HepG2 (cell line): ENCODE measurements around the gene SETD1A. TPM values are rescaled to one million over a fixed set of nuclear protein-coding genes. Genes with fewer than 3 reads are reported as not detected.

Experiments used
- AGO1 ChIP-seq: fragments of 200-400 bp; formaldehyde crosslinking; IDR thresholded peaks from 2 replicates; pipeline ENCODE4 v1.6.1; 2017; ENCODE audit warnings: mild to moderate bottlenecking, low read depth, low read length, moderate library complexity; ENCODE audit not compliant: poor library complexity, severe bottlenecking
- CBFB ChIP-seq: sonication (generic); formaldehyde crosslinking; IDR thresholded peaks from 2 replicates; pipeline ENCODE4 v1.4.0; 2020; ENCODE audit warnings: missing genetic modification reagents
- CBX5 ChIP-seq: sonication (generic); formaldehyde crosslinking; IDR thresholded peaks from 2 replicates; pipeline ENCODE4 v1.4.0; 2020; ENCODE audit warnings: missing genetic modification reagents, borderline replicate concordance
- DPF2 ChIP-seq: sonication (generic); formaldehyde crosslinking; IDR thresholded peaks from 2 replicates; pipeline ENCODE4 v1.4.0; 2020; ENCODE audit warnings: mild to moderate bottlenecking, low read depth, missing genetic modification reagents, borderline replicate concordance
- ELF3 ChIP-seq: IDR thresholded peaks from 2 replicates; pipeline ENCODE4 v1.6.1; 2016; ENCODE audit warnings: missing genetic modification reagents, missing compliant biosample characterization
- ETV5 ChIP-seq: IDR thresholded peaks from 2 replicates; pipeline ENCODE4 v1.6.1; 2018; ENCODE audit warnings: missing biosample characterization, missing genetic modification reagents, inconsistent platforms, borderline replicate concordance
- GZF1 ChIP-seq: sonication (generic); formaldehyde crosslinking; IDR thresholded peaks from 2 replicates; pipeline ENCODE4 v1.5.1; 2020; ENCODE audit warnings: mild to moderate bottlenecking, missing genetic modification reagents
- IRF2 ChIP-seq: IDR thresholded peaks from 2 replicates; pipeline ENCODE4 v1.6.1; 2018; ENCODE audit warnings: missing genetic modification reagents, missing compliant biosample characterization
- MEF2D ChIP-seq: sonication (generic); formaldehyde crosslinking; IDR thresholded peaks from 2 replicates; pipeline ENCODE4 v1.5.1; 2020; ENCODE audit warnings: mild to moderate bottlenecking, missing genetic modification reagents
- MIER3 ChIP-seq: IDR thresholded peaks from 2 replicates; pipeline ENCODE4 v1.6.1; 2016; ENCODE audit warnings: missing compliant biosample characterization, borderline replicate concordance
- NFYC ChIP-seq: IDR thresholded peaks from 2 replicates; pipeline ENCODE4 v1.6.1; 2016; ENCODE audit warnings: missing genetic modification reagents, missing compliant biosample characterization
- SRSF4 ChIP-seq: fragments of 200-400 bp; formaldehyde crosslinking; IDR thresholded peaks from one replicate; pipeline ENCODE4 v1.6.1; 2018; ENCODE audit warnings: mild to moderate bottlenecking, low read depth, low read length, moderate library complexity; ENCODE audit not compliant: poor library complexity, severe bottlenecking
- ZNF160 ChIP-seq: sonication (generic); formaldehyde crosslinking; IDR thresholded peaks from 2 replicates; pipeline ENCODE4 v1.8.0; 2022; ENCODE audit warnings: mild to moderate bottlenecking, inconsistent platforms, missing genetic modification reagents
- polyA plus RNA-seq, 8 experiments: library from polyadenylated mRNA; depleted of rRNA in 3 of 8; stranded (reverse) in 7 of 8; unstranded in 1 of 8; fragments of >200 nt; fragmentation: Illumina TruSeq in 4 of 8; extraction: Trizol in 4 of 8; gene quantifications; 2 replicates each; pipeline versions ENCODE4 v1.2.1 to v1.2.3, GENCODE V29; 2011 to 2016; ENCODE audit warnings: low read depth in 4 of 8, missing spikeins in 1 of 8, mixed read lengths in 1 of 8; ENCODE audit not compliant: insufficient read depth in 1 of 8
- total RNA-seq, 5 experiments: library from RNA; depleted of rRNA; stranded (reverse); fragments of >200 nt; fragmentation: Illumina TruSeq; extraction: Trizol; gene quantifications; 2 replicates each; pipeline ENCODE4 v1.2.3, GENCODE V29; 2016; ENCODE audit warnings: low read depth in 1 of 5
- TF ChIP-seq, protein P1 (sequence below): sonication (generic); formaldehyde crosslinking; IDR thresholded peaks from 2 replicates; pipeline ENCODE4 v1.5.0; 2020; ENCODE audit warnings: mild to moderate bottlenecking, missing genetic modification reagents
- TF ChIP-seq, protein P2 (sequence below): sonication (generic); formaldehyde crosslinking; IDR thresholded peaks from 2 replicates; pipeline ENCODE4 v1.4.0; 2020; ENCODE audit warnings: missing genetic modification reagents
- TF ChIP-seq, protein P3 (sequence below): sonication (generic); formaldehyde crosslinking; IDR thresholded peaks from one replicate; pipeline ENCODE4 v1.5.1; 2020; ENCODE audit warnings: mild to moderate bottlenecking, missing genetic modification reagents; ENCODE audit errors: not compliant biosample characterization
- TF ChIP-seq, protein P4 (sequence below): sonication (generic); formaldehyde crosslinking; IDR thresholded peaks from 2 replicates; pipeline ENCODE4 v1.4.0; 2020; ENCODE audit warnings: missing genetic modification reagents

Gene SETD1A
- total and polyA plus RNA-seq, 2 of the 13 experiments (the other 11 are each of a cell fraction or from before 2014, with no cell fraction given) = 3.8 to 5.6 TPM

DNA sequence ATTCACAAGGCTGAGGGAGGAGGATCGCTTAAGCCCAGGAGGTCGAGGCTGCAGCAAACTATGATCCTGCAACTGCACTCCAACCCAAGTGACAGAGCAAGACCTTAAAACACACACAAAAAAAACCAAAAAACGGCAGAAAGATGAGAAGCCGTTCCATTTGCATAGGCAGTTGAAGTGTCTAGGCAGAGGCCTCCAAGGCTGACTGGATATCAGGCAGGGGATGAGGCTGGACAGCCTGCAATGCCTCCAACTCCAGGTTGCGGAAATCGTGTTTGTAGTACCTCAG lies 36.2 kb upstream of the SETD1A start (continued):
- TF ChIP-seq, protein P1, sequence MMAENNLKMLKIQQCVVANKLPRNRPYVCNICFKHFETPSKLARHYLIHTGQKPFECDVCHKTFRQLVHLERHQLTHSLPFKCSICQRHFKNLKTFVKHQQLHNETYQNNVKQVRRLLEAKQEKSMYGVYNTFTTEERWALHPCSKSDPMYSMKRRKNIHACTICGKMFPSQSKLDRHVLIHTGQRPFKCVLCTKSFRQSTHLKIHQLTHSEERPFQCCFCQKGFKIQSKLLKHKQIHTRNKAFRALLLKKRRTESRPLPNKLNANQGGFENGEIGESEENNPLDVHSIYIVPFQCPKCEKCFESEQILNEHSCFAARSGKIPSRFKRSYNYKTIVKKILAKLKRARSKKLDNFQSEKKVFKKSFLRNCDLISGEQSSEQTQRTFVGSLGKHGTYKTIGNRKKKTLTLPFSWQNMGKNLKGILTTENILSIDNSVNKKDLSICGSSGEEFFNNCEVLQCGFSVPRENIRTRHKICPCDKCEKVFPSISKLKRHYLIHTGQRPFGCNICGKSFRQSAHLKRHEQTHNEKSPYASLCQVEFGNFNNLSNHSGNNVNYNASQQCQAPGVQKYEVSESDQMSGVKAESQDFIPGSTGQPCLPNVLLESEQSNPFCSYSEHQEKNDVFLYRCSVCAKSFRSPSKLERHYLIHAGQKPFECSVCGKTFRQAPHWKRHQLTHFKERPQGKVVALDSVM (CRISPR knock-in tag) = peak; percentile 78
- TF ChIP-seq MIER3 (0 out of 2 replicates have a peak, but pooled peaks have one; percentile 70), CBFB (CRISPR knock-in tag) (peak; percentile 10; the same call in 1 of the 2 replicates), SRSF4 (no peak), CBX5 (CRISPR knock-in tag) (peak; percentile 81; the same call in 1 of the 2 replicates), IRF2 (CRISPR knock-in tag) (peak; percentile 79; the same call in 1 of the 2 replicates), ETV5 (CRISPR knock-in tag) (peak; percentile 45; the same call in 1 of the 2 replicates), DPF2 (CRISPR knock-in tag) (0 out of 2 replicates have a peak, but pooled peaks have one; percentile 21), MEF2D (CRISPR knock-in tag) (0 out of 2 replicates have a peak, but pooled peaks have one; percentile 50), ELF3 (peak; percentile 46; the same call in 1 of the 2 replicates), NFYC (0 out of 2 replicates have a peak, but pooled peaks have one; percentile 10), GZF1 (0 out of 2 replicates have a peak, but pooled peaks have one; percentile 30), ZNF160 (CRISPR knock-in tag) (no peak), AGO1 (no peak)
- TF ChIP-seq, protein P2, sequence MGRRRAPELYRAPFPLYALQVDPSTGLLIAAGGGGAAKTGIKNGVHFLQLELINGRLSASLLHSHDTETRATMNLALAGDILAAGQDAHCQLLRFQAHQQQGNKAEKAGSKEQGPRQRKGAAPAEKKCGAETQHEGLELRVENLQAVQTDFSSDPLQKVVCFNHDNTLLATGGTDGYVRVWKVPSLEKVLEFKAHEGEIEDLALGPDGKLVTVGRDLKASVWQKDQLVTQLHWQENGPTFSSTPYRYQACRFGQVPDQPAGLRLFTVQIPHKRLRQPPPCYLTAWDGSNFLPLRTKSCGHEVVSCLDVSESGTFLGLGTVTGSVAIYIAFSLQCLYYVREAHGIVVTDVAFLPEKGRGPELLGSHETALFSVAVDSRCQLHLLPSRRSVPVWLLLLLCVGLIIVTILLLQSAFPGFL = 0 out of 2 replicates have a peak, but pooled peaks have one; percentile 61
- TF ChIP-seq, protein P3, sequence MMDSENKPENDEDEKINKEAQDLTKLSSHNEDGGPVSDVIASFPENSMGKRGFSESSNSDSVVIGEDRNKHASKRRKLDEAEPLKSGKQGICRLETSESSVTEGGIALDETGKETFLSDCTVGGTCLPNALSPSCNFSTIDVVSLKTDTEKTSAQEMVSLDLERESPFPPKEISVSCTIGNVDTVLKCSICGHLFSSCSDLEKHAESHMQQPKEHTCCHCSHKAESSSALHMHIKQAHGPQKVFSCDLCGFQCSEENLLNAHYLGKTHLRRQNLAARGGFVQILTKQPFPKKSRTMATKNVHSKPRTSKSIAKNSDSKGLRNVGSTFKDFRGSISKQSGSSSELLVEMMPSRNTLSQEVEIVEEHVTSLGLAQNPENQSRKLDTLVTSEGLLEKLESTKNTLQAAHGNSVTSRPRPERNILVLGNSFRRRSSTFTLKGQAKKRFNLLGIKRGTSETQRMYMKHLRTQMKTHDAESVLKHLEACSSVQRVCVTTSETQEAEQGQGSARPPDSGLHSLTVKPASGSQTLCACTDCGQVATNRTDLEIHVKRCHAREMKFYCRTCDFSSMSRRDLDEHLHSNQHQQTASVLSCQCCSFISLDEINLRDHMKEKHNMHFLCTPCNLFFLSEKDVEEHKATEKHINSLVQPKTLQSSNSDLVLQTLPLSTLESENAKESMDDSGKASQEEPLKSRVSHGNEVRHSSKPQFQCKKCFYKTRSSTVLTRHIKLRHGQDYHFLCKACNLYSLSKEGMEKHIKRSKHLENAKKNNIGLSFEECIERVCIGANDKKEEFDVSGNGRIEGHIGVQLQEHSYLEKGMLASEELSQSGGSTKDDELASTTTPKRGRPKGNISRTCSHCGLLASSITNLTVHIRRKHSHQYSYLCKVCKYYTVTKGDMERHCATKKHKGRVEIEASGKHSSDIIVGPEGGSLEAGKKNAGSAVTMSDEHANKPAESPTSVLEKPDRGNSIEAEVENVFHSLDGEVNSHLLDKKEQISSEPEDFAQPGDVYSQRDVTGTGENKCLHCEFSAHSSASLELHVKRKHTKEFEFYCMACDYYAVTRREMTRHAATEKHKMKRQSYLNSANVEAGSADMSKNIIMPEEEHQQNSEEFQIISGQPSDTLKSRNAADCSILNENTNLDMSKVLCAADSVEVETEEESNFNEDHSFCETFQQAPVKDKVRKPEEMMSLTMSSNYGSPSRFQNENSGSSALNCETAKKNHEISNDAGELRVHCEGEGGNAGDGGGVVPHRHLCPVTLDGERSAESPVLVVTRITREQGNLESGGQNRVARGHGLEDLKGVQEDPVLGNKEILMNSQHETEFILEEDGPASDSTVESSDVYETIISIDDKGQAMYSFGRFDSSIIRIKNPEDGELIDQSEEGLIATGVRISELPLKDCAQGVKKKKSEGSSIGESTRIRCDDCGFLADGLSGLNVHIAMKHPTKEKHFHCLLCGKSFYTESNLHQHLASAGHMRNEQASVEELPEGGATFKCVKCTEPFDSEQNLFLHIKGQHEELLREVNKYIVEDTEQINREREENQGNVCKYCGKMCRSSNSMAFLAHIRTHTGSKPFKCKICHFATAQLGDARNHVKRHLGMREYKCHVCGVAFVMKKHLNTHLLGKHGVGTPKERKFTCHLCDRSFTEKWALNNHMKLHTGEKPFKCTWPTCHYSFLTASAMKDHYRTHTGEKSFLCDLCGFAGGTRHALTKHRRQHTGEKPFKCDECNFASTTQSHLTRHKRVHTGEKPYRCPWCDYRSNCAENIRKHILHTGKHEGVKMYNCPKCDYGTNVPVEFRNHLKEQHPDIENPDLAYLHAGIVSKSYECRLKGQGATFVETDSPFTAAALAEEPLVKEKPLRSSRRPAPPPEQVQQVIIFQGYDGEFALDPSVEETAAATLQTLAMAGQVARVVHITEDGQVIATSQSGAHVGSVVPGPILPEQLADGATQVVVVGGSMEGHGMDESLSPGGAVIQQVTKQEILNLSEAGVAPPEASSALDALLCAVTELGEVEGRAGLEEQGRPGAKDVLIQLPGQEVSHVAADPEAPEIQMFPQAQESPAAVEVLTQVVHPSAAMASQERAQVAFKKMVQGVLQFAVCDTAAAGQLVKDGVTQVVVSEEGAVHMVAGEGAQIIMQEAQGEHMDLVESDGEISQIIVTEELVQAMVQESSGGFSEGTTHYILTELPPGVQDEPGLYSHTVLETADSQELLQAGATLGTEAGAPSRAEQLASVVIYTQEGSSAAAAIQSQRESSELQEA = peak; percentile 17
- TF ChIP-seq, protein P4, sequence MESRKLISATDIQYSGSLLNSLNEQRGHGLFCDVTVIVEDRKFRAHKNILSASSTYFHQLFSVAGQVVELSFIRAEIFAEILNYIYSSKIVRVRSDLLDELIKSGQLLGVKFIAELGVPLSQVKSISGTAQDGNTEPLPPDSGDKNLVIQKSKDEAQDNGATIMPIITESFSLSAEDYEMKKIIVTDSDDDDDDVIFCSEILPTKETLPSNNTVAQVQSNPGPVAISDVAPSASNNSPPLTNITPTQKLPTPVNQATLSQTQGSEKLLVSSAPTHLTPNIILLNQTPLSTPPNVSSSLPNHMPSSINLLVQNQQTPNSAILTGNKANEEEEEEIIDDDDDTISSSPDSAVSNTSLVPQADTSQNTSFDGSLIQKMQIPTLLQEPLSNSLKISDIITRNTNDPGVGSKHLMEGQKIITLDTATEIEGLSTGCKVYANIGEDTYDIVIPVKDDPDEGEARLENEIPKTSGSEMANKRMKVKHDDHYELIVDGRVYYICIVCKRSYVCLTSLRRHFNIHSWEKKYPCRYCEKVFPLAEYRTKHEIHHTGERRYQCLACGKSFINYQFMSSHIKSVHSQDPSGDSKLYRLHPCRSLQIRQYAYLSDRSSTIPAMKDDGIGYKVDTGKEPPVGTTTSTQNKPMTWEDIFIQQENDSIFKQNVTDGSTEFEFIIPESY (CRISPR knock-in tag) = peak; percentile 95
